Karpas-422 (cell line): Measurements from ENCODE around the gene FLRT2. TPM values are rescaled to one million over a fixed set of nuclear protein-coding genes. Genes with fewer than 3 reads are reported as not detected.

Source experiments
- DNase-seq: peaks from one replicate; pipeline ENCODE4 v3.0.0-alpha.2; 2015
- H2AFZ ChIP-seq: fragments of 200-600 bp; sonication (generic); 2 replicates; pipeline ENCODE4 v1.6.1; 2014; ENCODE audit warnings: antibody characterized with exemption, low read length, mixed read lengths
- H3K27ac ChIP-seq: fragments of 200-600 bp; sonication (generic); 2 replicates; pipeline ENCODE4 v1.5.1; 2014; ENCODE audit warnings: mild to moderate bottlenecking, low read length, moderate library complexity
- H3K27me3 ChIP-seq: fragments of 200-600 bp; sonication (generic); 2 replicates; pipeline ENCODE4 v1.6.1; 2014; ENCODE audit warnings: low read length, mixed read lengths
- H3K36me3 ChIP-seq: fragments of 200-600 bp; sonication (generic); 2 replicates; pipeline ENCODE4 v1.6.1; 2014; ENCODE audit warnings: low read length, mixed read lengths; ENCODE audit not compliant: insufficient read depth
- H3K4me1 ChIP-seq: fragments of 200-600 bp; sonication (generic); 2 replicates; pipeline ENCODE4 v1.6.1; 2014; ENCODE audit warnings: mild to moderate bottlenecking, low read length, mixed read lengths
- H3K4me2 ChIP-seq: fragments of 200-600 bp; sonication (generic); 2 replicates; pipeline ENCODE4 v1.6.1; 2014; ENCODE audit warnings: low read length, low read depth, mild to moderate bottlenecking; ENCODE audit not compliant: poor library complexity, severe bottlenecking
- H3K4me3 ChIP-seq: fragments of 200-600 bp; sonication (generic); 2 replicates; pipeline ENCODE4 v1.5.1; 2014; ENCODE audit warnings: mild to moderate bottlenecking, antibody characterized with exemption, low read length, mixed read lengths
- H3K79me2 ChIP-seq: fragments of 200-600 bp; sonication (generic); 2 replicates; pipeline ENCODE4 v1.6.1; 2014; ENCODE audit warnings: mild to moderate bottlenecking, low read length, mixed read lengths
- H3K9ac ChIP-seq: fragments of 200-600 bp; sonication (generic); 2 replicates; pipeline ENCODE4 v1.6.0; 2014; ENCODE audit warnings: low read length
- H3K9me2 ChIP-seq: fragments of 200-600 bp; sonication (generic), shearing (Covaris generic); replicated peaks from 2 replicates; pipeline ENCODE4 v1.6.0; 2014; ENCODE audit warnings: mild to moderate bottlenecking, low read length, moderate library complexity; ENCODE audit not compliant: insufficient read depth
- H3K9me3 ChIP-seq: fragments of 300-700, 200-600 bp; sonication (generic); 2 replicates; pipeline ENCODE4 v1.6.1; 2014; ENCODE audit warnings: low read length, mixed read lengths
- H4K20me1 ChIP-seq: fragments of 200-600 bp; sonication (generic); 2 replicates; pipeline ENCODE4 v1.6.1; 2014; ENCODE audit warnings: mild to moderate bottlenecking, antibody characterized with exemption, low read length, low read depth; ENCODE audit not compliant: insufficient read depth
- total RNA-seq: library from RNA; depleted of rRNA; stranded (reverse); fragments of >200 nt; shearing (Covaris generic); gene quantifications from 2 replicates; pipeline ENCODE4 v1.2.3, GENCODE V29; 2014; ENCODE audit warnings: low replicate concordance

FLRT2 gene
- total RNA-seq, 1 experiment from 2014 or later: not detected

GRCh38 chr14:85512451-85512850 lies 17.5 kb upstream of the FLRT2 start:
- no peak overlapping the region for H2AFZ ChIP-seq

DNA sequence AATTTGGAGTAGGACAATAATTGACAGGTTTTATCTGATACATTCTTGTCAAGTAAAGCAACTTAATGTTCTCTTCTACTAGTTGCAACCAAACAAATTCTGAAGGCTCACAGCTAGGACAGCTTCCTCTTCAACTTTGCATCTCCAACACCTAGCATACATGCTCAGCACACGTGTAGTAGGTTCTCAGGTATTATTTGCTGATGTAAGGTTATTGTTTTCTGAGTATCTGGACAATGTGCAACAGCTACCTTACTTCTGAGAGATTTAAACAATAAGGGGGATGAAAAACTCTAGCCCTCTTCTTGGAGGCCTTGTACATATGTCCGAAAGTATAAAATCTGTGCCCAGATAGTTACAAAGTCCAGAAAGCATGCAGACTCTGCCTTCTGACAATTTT lies 15.5 kb upstream of the FLRT2 start:
- H3K9me3 ChIP-seq: 0 out of 2 replicates have a peak, but pooled peaks cover 3% of the 10 kb centered on the region
- no peak overlapping the region for H3K4me2 ChIP-seq
- no peak overlapping the region for H3K9ac ChIP-seq
- H3K4me3 ChIP-seq: no peak overlapping the region
- no peaks in the 10 kb centered on the region for H3K79me2 ChIP-seq
- H3K4me1 ChIP-seq: no peaks in the 10 kb centered on the region
- H2AFZ ChIP-seq: no peak overlapping the region
- DNase-seq: no peak
- no peaks in the 10 kb centered on the region for H3K36me3 ChIP-seq
- H3K9me2 ChIP-seq: no peaks in the 10 kb centered on the region
- no peaks in the 10 kb centered on the region for H4K20me1 ChIP-seq
- H3K27ac ChIP-seq: no peak overlapping the region
- no peaks in the 10 kb centered on the region for H3K27me3 ChIP-seq

More at GRCh38 chr14:85512451-85512850, 17.5 kb upstream of the FLRT2 start:
- Histone ChIP-seq H3K36me3 (no peaks in the 10 kb centered on the region), H3K9me3 (peaks cover 3% of the 10 kb centered on the region; the same call in 1 of the 2 replicates), H3K4me2 (no peak overlapping the region), H3K9me2 (no peaks in the 10 kb centered on the region), H3K9ac (no peak overlapping the region), H3K4me1 (no peaks in the 10 kb centered on the region), H3K4me3 (no peak overlapping the region), H3K27ac (no peak overlapping the region), H3K79me2 (no peaks in the 10 kb centered on the region), H4K20me1 (no peaks in the 10 kb centered on the region), H3K27me3 (no peaks in the 10 kb centered on the region)
- no peak for DNase-seq

DNA sequence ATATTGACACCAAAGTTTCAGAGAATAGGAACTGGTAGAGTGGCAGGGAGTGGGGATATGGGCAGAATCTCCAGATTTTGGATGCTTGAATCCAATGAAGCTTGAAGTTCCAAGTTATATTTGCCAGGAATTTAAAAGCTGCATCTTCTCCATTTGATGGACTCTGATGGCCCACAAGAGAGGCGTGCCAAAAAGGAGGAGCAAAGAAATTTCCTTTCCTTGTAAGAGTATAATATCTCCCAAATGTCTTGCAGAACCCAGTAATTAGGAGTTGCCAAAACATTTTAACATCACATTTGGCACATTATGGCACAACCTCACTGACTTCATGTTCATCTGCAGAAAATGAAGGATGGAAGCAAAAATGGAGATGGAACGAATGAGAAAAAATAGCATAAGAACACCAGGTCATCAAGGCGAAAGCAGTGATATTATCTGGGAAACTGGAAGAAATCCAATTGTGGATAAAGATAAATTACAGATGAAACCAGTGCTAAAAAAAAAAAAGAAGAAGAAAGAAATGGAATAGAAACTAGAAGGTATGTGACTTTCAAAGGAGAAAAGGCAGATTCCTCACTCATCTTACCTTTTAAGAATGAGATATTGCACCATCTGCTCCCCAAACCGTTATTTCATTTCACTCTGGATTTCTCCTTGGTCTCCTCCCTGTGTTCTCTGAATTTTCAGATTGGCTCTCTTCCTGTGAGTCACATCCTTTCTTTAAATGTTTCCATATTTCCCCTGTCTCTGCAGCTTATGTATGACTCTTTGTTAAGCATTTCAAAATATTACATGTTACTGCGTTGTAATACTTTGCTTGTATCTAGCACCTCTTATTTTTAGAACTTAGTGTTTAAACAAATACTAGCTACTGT lies 13.5 kb upstream of the FLRT2 start:
- Histone ChIP-seq H3K9ac (no peak overlapping the region), H3K27me3 (no peaks in the 10 kb centered on the region), H4K20me1 (no peaks in the 10 kb centered on the region), H3K4me2 (no peak overlapping the region), H3K4me1 (no peaks in the 10 kb centered on the region), H3K4me3 (no peak overlapping the region), H3K36me3 (no peaks in the 10 kb centered on the region), H2AFZ (no peak overlapping the region), H3K9me2 (no peaks in the 10 kb centered on the region), H3K79me2 (no peaks in the 10 kb centered on the region), H3K27ac (no peak overlapping the region), H3K9me3 (0 out of 2 replicates have a peak, but pooled peaks cover 3% of the 10 kb centered on the region)
- no peak for DNase-seq

DNA sequence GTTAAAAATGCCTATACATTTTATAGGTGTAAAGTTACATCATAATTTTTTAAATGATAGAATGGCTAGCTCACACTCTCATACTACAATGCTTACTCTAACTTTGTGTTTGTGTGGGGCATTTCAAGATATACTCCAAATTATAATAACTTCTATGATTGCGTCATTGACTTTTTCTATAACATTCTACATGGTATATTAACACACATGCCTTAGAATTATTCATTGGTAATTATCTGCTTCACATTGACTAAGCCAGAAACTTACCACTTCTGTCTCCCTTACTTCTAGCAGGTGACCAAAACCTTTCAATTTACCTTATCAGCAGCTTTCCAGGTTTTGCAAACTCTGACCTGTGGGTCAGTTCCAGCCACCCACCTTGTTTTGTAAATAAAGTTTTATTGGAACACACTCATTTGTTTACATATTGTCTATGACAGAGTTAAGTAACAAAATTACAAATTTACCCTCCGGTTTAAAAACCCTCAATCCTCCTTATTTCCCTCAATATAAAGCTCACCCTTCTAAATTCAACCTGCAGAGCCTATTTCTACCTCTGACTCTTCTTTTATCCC lies 12.7 kb upstream of the FLRT2 start:
- no peaks in the 10 kb centered on the region for H3K27me3 ChIP-seq
- H3K9ac ChIP-seq: no peak overlapping the region
- no peak for DNase-seq
- no peaks in the 10 kb centered on the region for H3K9me2 ChIP-seq
- H2AFZ ChIP-seq: no peak overlapping the region
- H3K36me3 ChIP-seq: no peaks in the 10 kb centered on the region
- H3K4me1 ChIP-seq: no peaks in the 10 kb centered on the region
- H3K79me2 ChIP-seq: no peaks in the 10 kb centered on the region
- H3K27ac ChIP-seq: no peak overlapping the region
- H3K4me3 ChIP-seq: no peak overlapping the region
- H4K20me1 ChIP-seq: no peaks in the 10 kb centered on the region
- H3K9me3 ChIP-seq: 0 out of 2 replicates have a peak, but pooled peaks cover 3% of the 10 kb centered on the region
- H3K4me2 ChIP-seq: no peak overlapping the region

DNA sequence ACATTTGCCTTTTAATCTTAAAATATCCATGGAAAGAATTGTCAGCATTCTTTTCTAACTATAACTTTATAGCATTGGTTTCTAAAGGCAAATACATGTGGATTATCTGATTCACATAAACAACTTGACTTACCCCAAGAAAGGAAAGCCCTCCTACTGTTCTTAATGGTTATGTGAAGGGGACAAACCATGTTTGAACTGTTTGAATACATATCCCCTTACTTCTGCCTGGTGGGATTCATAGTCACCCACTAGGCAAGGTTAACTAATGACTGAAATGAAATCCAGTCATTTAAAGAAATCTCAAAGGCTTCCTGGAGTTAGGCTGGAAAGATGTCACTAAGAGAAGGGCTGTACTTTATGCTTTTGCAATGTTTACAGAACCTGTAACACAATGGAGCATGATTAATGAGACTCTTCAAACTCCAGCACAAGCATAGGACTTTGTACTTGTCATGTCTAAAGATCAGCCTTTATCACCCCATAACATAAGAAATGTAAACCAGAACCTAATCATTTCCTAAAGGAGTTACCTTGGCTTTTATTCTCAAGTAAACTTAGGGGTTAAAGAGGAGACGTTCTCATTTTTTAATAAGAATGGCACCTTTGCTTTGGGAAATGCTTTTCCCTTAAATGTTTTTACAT lies 10.2 kb upstream of the FLRT2 start:
- Histone ChIP-seq H3K4me3 (no peak overlapping the region), H3K9ac (no peak overlapping the region), H3K27ac (no peak overlapping the region), H3K27me3 (no peaks in the 10 kb centered on the region), H3K36me3 (no peaks in the 10 kb centered on the region), H3K79me2 (no peaks in the 10 kb centered on the region), H4K20me1 (no peaks in the 10 kb centered on the region), H3K4me1 (no peaks in the 10 kb centered on the region), H3K4me2 (no peak overlapping the region), H3K9me3 (0 out of 2 replicates have a peak, but pooled peaks cover 3% of the 10 kb centered on the region), H3K9me2 (no peaks in the 10 kb centered on the region), H2AFZ (no peak overlapping the region)
- no peak for DNase-seq

GRCh38 chr14:85520581-85520980 lies 9.4 kb upstream of the FLRT2 start:
- Histone ChIP-seq H3K27ac (no peak overlapping the region), H3K9me3 (0 out of 2 replicates have a peak, but pooled peaks cover 3% of the 10 kb centered on the region), H3K4me2 (no peak overlapping the region), H3K4me3 (no peak overlapping the region), H3K9me2 (no peaks in the 10 kb centered on the region), H2AFZ (no peak overlapping the region), H3K27me3 (no peaks in the 10 kb centered on the region), H4K20me1 (no peaks in the 10 kb centered on the region), H3K9ac (no peak overlapping the region), H3K79me2 (no peaks in the 10 kb centered on the region), H3K4me1 (no peaks in the 10 kb centered on the region), H3K36me3 (no peaks in the 10 kb centered on the region)
- DNase-seq: no peak

GRCh38 chr14:85523624-85524023 lies 6.3 kb upstream of the FLRT2 start:
- no peaks in the 10 kb centered on the region for H3K27me3 ChIP-seq
- H3K9ac ChIP-seq: no peak overlapping the region
- no peaks in the 10 kb centered on the region for H3K36me3 ChIP-seq
- no peaks in the 10 kb centered on the region for H4K20me1 ChIP-seq
- H3K4me2 ChIP-seq: no peak overlapping the region
- 0 out of 2 replicates have a peak, but pooled peaks cover 4% of the 10 kb centered on the region for H3K9me2 ChIP-seq
- H3K4me1 ChIP-seq: no peaks in the 10 kb centered on the region
- no peak for DNase-seq
- H2AFZ ChIP-seq: no peak overlapping the region
- H3K4me3 ChIP-seq: no peak overlapping the region
- no peaks in the 10 kb centered on the region; the same call in 1 of the 2 replicates for H3K9me3 ChIP-seq
- H3K79me2 ChIP-seq: no peaks in the 10 kb centered on the region
- no peak overlapping the region for H3K27ac ChIP-seq

- no peak overlapping the region for H3K27ac ChIP-seq
- H3K27me3 ChIP-seq: no peaks in the 10 kb centered on the region
- no peaks in the 10 kb centered on the region for H3K4me1 ChIP-seq
- 0 out of 2 replicates have a peak, but pooled peaks cover 4% of the 10 kb centered on the region for H3K9me2 ChIP-seq
- H3K9me3 ChIP-seq: peaks cover 27% of the 10 kb centered on the region
- no peak overlapping the region for H3K4me2 ChIP-seq
- no peak for DNase-seq
- no peak overlapping the region for H3K9ac ChIP-seq
- H4K20me1 ChIP-seq: no peaks in the 10 kb centered on the region
- no peaks in the 10 kb centered on the region for H3K36me3 ChIP-seq
- no peak overlapping the region for H2AFZ ChIP-seq
- no peaks in the 10 kb centered on the region for H3K79me2 ChIP-seq
- no peak overlapping the region for H3K4me3 ChIP-seq
These were observed 2.9 kb upstream of the FLRT2 start for GRCh38 chr14:85527006-85527405.
